HCT116 (cell line): ENCODE data around the gene ZAP70. TPM values are rescaled to one million over a fixed set of nuclear protein-coding genes. Genes with fewer than 3 reads are reported as not detected.

Source experiments
- ATAC-seq: fragments of 200-7000 bp; cut with Tn5 transposase; 2 replicates; pipeline ENCODE4 v1.9.1; 2020; ENCODE audit warnings: mild to moderate bottlenecking, moderate library complexity
- BruUV-seq: library from RNA; stranded (reverse); fragments of 400-500 nt; replicated peaks from 2 replicates; lab custom pipeline; 2021; lab: Mats Ljungman, UMichigan
- CTCF ChIA-PET: fragments of 300-600 bp; sonication (Branson Sonifier 250); formaldehyde crosslinking; loops from one replicate; lab custom pipeline; 2021; ENCODE audit warnings: antibody characterized with exemption; lab: Charles Lee
- POLR2A ChIA-PET: fragments of 300-600, 350-600 bp; sonication (Branson Sonifier 250); formaldehyde crosslinking; loops from one replicate; lab custom pipeline; 2021; ENCODE audit warnings: antibody characterized with exemption; lab: Charles Lee
- RAD21 ChIA-PET, 2 experiments: fragments of 300-600 bp; sonication (Branson Sonifier 250); formaldehyde crosslinking; loops; one replicate each; lab custom pipeline; 2023; ENCODE audit warnings: low total read pairs in 2 of 2; ENCODE audit not compliant: uncharacterized antibody in 2 of 2, unreplicated experiment in 2 of 2, low non-redundant PET in 1 of 2; lab: Charles Lee
- DNase-seq: peaks from one replicate; pipeline ENCODE4 v3.0.0-alpha.2; 2010; ENCODE audit warnings: low read depth, low spot score
- H2AFZ ChIP-seq: fragments of 200-600 bp; shearing (Covaris generic), sonication (generic); 2 replicates; pipeline ENCODE4 v1.6.1; 2017; ENCODE audit warnings: low read depth, mixed run types, mixed read lengths, antibody characterized with exemption, low read length; ENCODE audit not compliant: poor library complexity, severe bottlenecking
- H3K27ac ChIP-seq: 2 replicates; pipeline ENCODE4 v1.5.1; 2012; ENCODE audit warnings: low read depth, low read length
- H3K27me3 ChIP-seq: fragments of 200-600 bp; sonication (generic); 2 replicates; pipeline ENCODE4 v1.6.1; 2016; ENCODE audit warnings: mixed run types, low read length, mixed read lengths; ENCODE audit not compliant: insufficient read depth
- H3K36me3 ChIP-seq, 2 experiments: fragments of 200-500 bp in 1 of 2; fragments of 200-600 bp in 1 of 2; sonication (Bioruptor generic) in 1 of 2; sonication (generic) in 1 of 2; 2 replicates each; pipeline versions ENCODE4 v1.5.1 to v1.6.1; 2014 to 2016; ENCODE audit warnings: low read length in 2 of 2, inconsistent platforms in 1 of 2, mixed read lengths in 1 of 2, mixed run types in 1 of 2; ENCODE audit not compliant: insufficient read depth in 2 of 2, control insufficient read depth in 1 of 2
- H3K4me1 ChIP-seq, 2 experiments: fragments of 200-600 bp in 1 of 2; sonication (generic) in 1 of 2; 2 replicates each; pipeline versions ENCODE4 v1.5.1 to v1.6.1; 2012 to 2017; ENCODE audit warnings: low read length in 2 of 2, inconsistent platforms in 1 of 2, mild to moderate bottlenecking in 1 of 2, mixed read lengths in 1 of 2, mixed run types in 1 of 2, moderate library complexity in 1 of 2; ENCODE audit not compliant: insufficient read depth in 2 of 2, control insufficient read depth in 1 of 2
- H3K4me2 ChIP-seq: fragments of 200-600 bp; sonication (generic); 2 replicates; pipeline ENCODE4 v1.6.1; 2017; ENCODE audit warnings: mixed run types, low read length, mixed read lengths
- H3K4me3 ChIP-seq, 2 experiments: fragments of 200-600 bp in 1 of 2; sonication (generic) in 1 of 2; replicated peaks in 1 of 2; 2 replicates each; pipeline ENCODE4 v1.5.1; 2011 to 2016; ENCODE audit warnings: low read length in 2 of 2, control low read depth in 1 of 2, low read depth in 1 of 2, mild to moderate bottlenecking in 1 of 2, mixed read lengths in 1 of 2, mixed run types in 1 of 2
- H3K79me2 ChIP-seq: fragments of 200-600 bp; sonication (generic); 2 replicates; pipeline ENCODE4 v1.6.1; 2017; ENCODE audit warnings: mild to moderate bottlenecking, mixed run types, low read length, moderate library complexity, mixed read lengths; ENCODE audit not compliant: insufficient read depth
- H3K9ac ChIP-seq: fragments of 200-600 bp; sonication (generic); 2 replicates; pipeline ENCODE4 v1.6.1; 2016; ENCODE audit warnings: low read length, mixed read lengths
- H3K9me2 ChIP-seq: fragments of 200-600 bp; sonication (generic), shearing (Covaris generic); 2 replicates; pipeline ENCODE4 v1.6.1; 2017; ENCODE audit warnings: mixed run types, mild to moderate bottlenecking, moderate library complexity; ENCODE audit not compliant: insufficient read depth
- H3K9me3 ChIP-seq, 2 experiments: fragments of 200-500 bp in 1 of 2; fragments of 200-600 bp in 1 of 2; sonication (Bioruptor generic) in 1 of 2; sonication (generic) in 1 of 2; 2 replicates each; pipeline ENCODE4 v1.6.1; 2014 to 2017; ENCODE audit warnings: low read length in 2 of 2, mixed read lengths in 2 of 2, inconsistent platforms in 1 of 2, low read depth in 1 of 2, mild to moderate bottlenecking in 1 of 2, mixed run types in 1 of 2, moderate library complexity in 1 of 2; ENCODE audit not compliant: control insufficient read depth in 1 of 2, insufficient read depth in 1 of 2
- H4K20me1 ChIP-seq: fragments of 200-600 bp; sonication (generic), shearing (Covaris generic); 2 replicates; pipeline ENCODE4 v1.6.1; 2017; ENCODE audit warnings: mixed run types, mild to moderate bottlenecking, moderate library complexity; ENCODE audit not compliant: insufficient read depth
- EGR1 ChIP-seq: IDR thresholded peaks from 2 replicates; pipeline ENCODE4 v1.6.1; 2012; ENCODE audit warnings: low read depth
- ELF1 ChIP-seq: IDR thresholded peaks from 2 replicates; pipeline ENCODE4 v1.6.1; 2012; ENCODE audit warnings: low read depth, borderline replicate concordance
- JUND ChIP-seq: IDR thresholded peaks from 2 replicates; pipeline ENCODE4 v1.6.1; 2012
- MAX ChIP-seq: IDR thresholded peaks from 2 replicates; pipeline ENCODE4 v1.6.1; 2012
- POLR2A ChIP-seq: IDR thresholded peaks from 2 replicates; pipeline ENCODE4 v1.7.0; 2011; ENCODE audit warnings: borderline replicate concordance; ENCODE audit not compliant: insufficient read depth, insufficient read length; ENCODE audit errors: extremely low read depth
- POLR2AphosphoS5 ChIP-seq: IDR thresholded peaks from 2 replicates; pipeline ENCODE4 v1.6.1; 2011; ENCODE audit warnings: mild to moderate bottlenecking, low read depth, low read length, moderate library complexity
- REST ChIP-seq: IDR thresholded peaks from 2 replicates; pipeline ENCODE4 v1.6.1; 2012; ENCODE audit warnings: low read depth
- SRF ChIP-seq: IDR thresholded peaks from 2 replicates; pipeline ENCODE4 v1.6.1; 2012; ENCODE audit warnings: low read depth
- TCF7L2 ChIP-seq: IDR thresholded peaks from 2 replicates; pipeline ENCODE4 v1.7.0; 2011; ENCODE audit warnings: borderline replicate concordance, inconsistent platforms; ENCODE audit not compliant: insufficient read depth, insufficient read length; ENCODE audit errors: extremely low read depth
- YY1 ChIP-seq: IDR thresholded peaks from 2 replicates; pipeline ENCODE4 v1.6.1; 2011; ENCODE audit warnings: low read length, low read depth, moderate library complexity, mild to moderate bottlenecking; ENCODE audit not compliant: insufficient replicate concordance; ENCODE audit errors: extremely low read depth
- ZBTB33 ChIP-seq: IDR thresholded peaks from 2 replicates; pipeline ENCODE4 v1.6.1; 2011; ENCODE audit warnings: mild to moderate bottlenecking, low read length, moderate library complexity; ENCODE audit not compliant: insufficient replicate concordance; ENCODE audit errors: extremely low read depth
- ZNF274 ChIP-seq: fragments of 200-500 bp; sonication (Bioruptor generic); IDR thresholded peaks from 2 replicates; pipeline ENCODE4 v1.6.1; 2014; ENCODE audit warnings: mild to moderate bottlenecking, low read depth, low read length, inconsistent platforms
- intact Hi-C: fragments of 100-400 bp; cut with micrococcal nuclease; formaldehyde crosslinking; loops from 2 replicates; pipeline ENCODE4 v1.10.0; 2022
- total RNA-seq: library from RNA; stranded (reverse); gene quantifications from one replicate; pipeline ENCODE4 v1.2.1, GENCODE V29; 2021; ENCODE audit not compliant: unreplicated experiment

The ZAP70 gene
- total RNA-seq, 1 experiment from 2014 or later: 0.91 TPM

GRCh38 chr2:97712693-97713295 lies 582 bp upstream of the ZAP70 start:
- no peak for ATAC-seq
- Histone ChIP-seq H3K79me2 (no peaks in the 10 kb centered on the region), H3K4me3 (no peak overlapping the region), H3K27me3 (no peaks in the 10 kb centered on the region), H3K4me2 (no peak overlapping the region), H3K9ac (no peak overlapping the region), H2AFZ (no peak overlapping the region), H3K9me2 (no peaks in the 10 kb centered on the region), H4K20me1 (no peaks in the 10 kb centered on the region), H3K9me3 (no peaks in the 10 kb centered on the region), H3K4me1 (peaks cover 0 to 6% of the 10 kb centered on the region in 2 experiments; a peak in 2 of 4 replicates), H3K36me3 (no peaks in the 10 kb centered on the region), H3K27ac (no peak overlapping the region)
- no peak for DNase-seq
- ChIA-PET POLR2A (no interaction called here), CTCF (no interaction called here), RAD21 (no interaction called here)
- TF ChIP-seq POLR2A (no peak), ZNF274 (no peak)
- BruUV-seq: no TSS peak
- intact Hi-C loops: no loop called here

- no peak overlapping the region for H2AFZ ChIP-seq
- no peak overlapping the region for H3K9ac ChIP-seq
- peaks cover 0 to 6% of the 10 kb centered on the region in 2 experiments; a peak in 2 of 4 replicates for H3K4me1 ChIP-seq
- ChIA-PET RAD21 (no interaction called here), POLR2A (no interaction called here), CTCF (no interaction called here)
- H3K4me3 ChIP-seq: no peak overlapping the region
- H3K9me2 ChIP-seq: no peaks in the 10 kb centered on the region
- H3K27ac ChIP-seq: no peak overlapping the region
- H4K20me1 ChIP-seq: no peaks in the 10 kb centered on the region
- ATAC-seq (no peak), DNase-seq (no peak)
- no peaks in the 10 kb centered on the region for H3K36me3 ChIP-seq
- no peak overlapping the region for H3K4me2 ChIP-seq
- BruUV-seq: no TSS peak
- no peaks in the 10 kb centered on the region for H3K27me3 ChIP-seq
- no peaks in the 10 kb centered on the region for H3K79me2 ChIP-seq
- intact Hi-C loops: no loop called here
- no peaks in the 10 kb centered on the region for H3K9me3 ChIP-seq
- TF ChIP-seq YY1 (no peak), SRF (no peak), JUND (no peak), POLR2A (no peak), MAX (no peak), EGR1 (no peak), TCF7L2 (no peak), ZBTB33 (no peak), POLR2AphosphoS5 (no peak), ELF1 (no peak), REST (no peak)
These were observed 941 bp downstream of the ZAP70 start for GRCh38 chr2:97714084-97714949.
